ENCODE measurements around the gene GID8. TPM values are rescaled to one million over a fixed set of nuclear protein-coding genes. Genes with fewer than 3 reads are reported as not detected.
A peak's percentile ranks its signal among the peaks of the same experiment; 100 is the strongest.

The GID8 gene
- total and polyA plus RNA-seq, 2 of the 13 experiments (the other 11 are each of a cell fraction or from before 2014, with no cell fraction given), result 39.6 to 59.8 TPM

GRCh38 chr20:62970307-62971210 lies 32.6 kb downstream of the GID8 start (continued):
- 0 out of 2 replicates have a peak, but pooled peaks have one; percentile 15 for TF ChIP-seq ZHX2 (IDR thresholded peaks at IDR 0.05; ENCODE audit: low read depth)
- TF ChIP-seq ZHX2 (CRISPR knock-in tag; IDR thresholded peaks at IDR 0.05; ENCODE audit: borderline replicate concordance), result no peak
- no peak for TF ChIP-seq MXD4 (CRISPR knock-in tag; IDR thresholded peaks at IDR 0.05)
- no peak for TF ChIP-seq HMGA1 (CRISPR knock-in tag; conservative IDR thresholded peaks at IDR 0.05)
- peak; percentile 44; the same call in 1 of the 2 replicates for TF ChIP-seq ZNF251 (CRISPR knock-in tag; IDR thresholded peaks at IDR 0.05)
- TF ChIP-seq NFKB2 (CRISPR knock-in tag; IDR thresholded peaks at IDR 0.05; ENCODE audit: borderline replicate concordance), result 0 out of 2 replicates have a peak, but pooled peaks have one; percentile 8
- no peak for TF ChIP-seq MTERF4 (CRISPR knock-in tag; IDR thresholded peaks at IDR 0.05)
- TF ChIP-seq ASH2L (IDR thresholded peaks at IDR 0.05; ENCODE audit: insufficient read length, low read depth, low read length), result no peak
- 0 out of 2 replicates have a peak, but pooled peaks have one; percentile 13 for TF ChIP-seq JUN (CRISPR knock-in tag; IDR thresholded peaks at IDR 0.05)
- no peak for TF ChIP-seq SRF (IDR thresholded peaks at IDR 0.05; ENCODE audit: low read depth, low read length)
- TF ChIP-seq JUND (CRISPR knock-in tag; IDR thresholded peaks at IDR 0.05), result no peak
- TF ChIP-seq ZMAT3 (CRISPR knock-in tag; conservative IDR thresholded peaks at IDR 0.05), result peak; percentile 35; the same call in 1 of the 2 replicates
- TF ChIP-seq CENPT (CRISPR knock-in tag; IDR thresholded peaks at IDR 0.05; ENCODE audit: low read depth), result no peak
- TF ChIP-seq MIER3 (CRISPR knock-in tag; IDR thresholded peaks at IDR 0.05; ENCODE audit: borderline replicate concordance), result no peak
- TF ChIP-seq HNF1A (IDR thresholded peaks at IDR 0.05; ENCODE audit: low read depth), result no peak
- no peak; the same call in 1 of the 2 replicates for TF ChIP-seq HNF1A (CRISPR knock-in tag; IDR thresholded peaks at IDR 0.05; ENCODE audit: borderline replicate concordance)
- TF ChIP-seq ZMAT5 (CRISPR knock-in tag; IDR thresholded peaks at IDR 0.05; ENCODE audit: borderline replicate concordance, low read depth), result no peak
